ENCODE results near the gene B3GNT9. TPM values are rescaled to one million over a fixed set of nuclear protein-coding genes. Genes with fewer than 3 reads are reported as not detected.

The B3GNT9 gene
- total RNA-seq, 1 donor from 2014 or later = 6.0 TPM

DNA sequence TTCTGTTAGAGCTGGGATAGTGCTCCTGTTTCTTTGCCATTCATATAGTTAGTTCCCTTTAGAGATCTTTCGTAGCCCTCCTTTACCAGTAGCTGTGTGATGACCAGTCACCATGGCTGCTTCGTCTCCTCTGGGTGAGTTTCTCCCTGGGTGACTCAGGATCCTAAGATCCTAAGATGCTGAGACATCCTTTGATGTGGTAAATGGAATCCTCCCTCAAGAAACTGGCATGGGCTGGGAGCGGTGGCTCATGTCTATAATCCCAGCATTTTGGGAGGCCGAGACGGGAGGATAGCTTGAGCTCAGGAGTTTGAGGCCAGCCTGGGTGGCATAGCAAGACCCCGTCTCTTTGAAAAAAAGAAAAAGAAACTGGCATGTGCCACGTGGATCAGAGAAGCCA, 35.2 kb downstream of the B3GNT9 start:
- no peak for DNase-seq (ENCODE audit: low read depth, low spot score)

- no peak for DNase-seq (ENCODE audit: low read depth, low spot score)
Observed at GRCh38 chr16:67114793-67115192, 36.0 kb downstream of the B3GNT9 start.

- no peak for DNase-seq (ENCODE audit: low read depth, low spot score)
Observed at GRCh38 chr16:67112591-67113399, 38.0 kb downstream of the B3GNT9 start.

GRCh38 chr16:67111951-67112444, 38.8 kb downstream of the B3GNT9 start:
- no peak for DNase-seq (ENCODE audit: low read depth, low spot score)

GRCh38 chr16:67109407-67110135, 41.2 kb downstream of the B3GNT9 start, which contains the start of gene PHAF1:
PHAF1 (plus strand) TSS chr16:67109941; CDS start chr16:67110176, 235 bp downstream.
- DNase-seq (ENCODE audit: low read depth, low spot score) = peak; percentile 52

DNA sequence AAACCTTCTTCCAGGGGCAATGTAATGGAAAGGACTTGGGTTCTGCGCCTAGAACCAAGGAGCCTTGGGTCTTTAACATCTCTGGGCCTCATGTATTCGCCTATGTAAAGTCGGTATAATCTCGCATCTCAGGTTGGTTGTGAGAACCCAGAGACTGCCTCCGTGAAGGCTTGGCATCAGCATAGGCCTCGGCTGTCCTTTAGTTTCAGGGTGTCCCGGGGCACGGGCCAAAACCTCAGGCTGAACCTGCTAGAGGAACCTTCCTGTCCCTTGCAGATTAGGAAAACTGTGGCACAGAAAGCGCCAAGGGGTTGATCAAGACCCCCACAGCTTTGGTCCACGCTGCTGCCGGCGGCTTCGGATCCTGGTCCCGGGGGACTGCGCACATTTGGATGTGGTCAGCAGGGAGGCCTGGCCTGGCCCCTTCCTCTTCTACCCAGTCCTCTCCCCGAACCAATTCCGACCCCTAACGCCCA, 41.8 kb downstream of the B3GNT9 start:
- no peak for DNase-seq (ENCODE audit: low read depth, low spot score)

- DNase-seq (ENCODE audit: low read depth, low spot score) = no peak
Observed at GRCh38 chr16:67108489-67108888, 42.3 kb downstream of the B3GNT9 start.

DNA sequence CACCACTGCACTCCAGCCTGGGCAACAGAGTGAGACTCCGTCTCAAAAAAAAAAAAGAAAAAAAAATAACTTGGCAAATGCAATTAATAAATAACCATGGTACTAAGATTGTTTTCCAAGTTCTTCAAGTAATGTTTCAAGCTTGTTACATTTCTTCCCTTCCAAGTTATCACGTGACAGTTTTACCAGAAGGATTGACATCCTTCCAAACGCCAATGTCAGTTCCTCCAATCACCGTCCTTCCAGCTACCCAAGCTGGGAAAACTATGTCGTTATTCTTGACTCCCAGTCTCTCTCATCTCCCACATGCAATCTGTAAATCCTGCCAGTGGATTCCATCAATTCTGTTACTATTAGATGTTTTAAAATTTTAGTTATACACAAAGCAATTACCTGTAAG, 44.9 kb downstream of the B3GNT9 start:
- no peak for DNase-seq (ENCODE audit: low read depth, low spot score)

GRCh38 chr16:67105246-67105645, 45.6 kb downstream of the B3GNT9 start:
- no peak for DNase-seq (ENCODE audit: low read depth, low spot score)

DNA sequence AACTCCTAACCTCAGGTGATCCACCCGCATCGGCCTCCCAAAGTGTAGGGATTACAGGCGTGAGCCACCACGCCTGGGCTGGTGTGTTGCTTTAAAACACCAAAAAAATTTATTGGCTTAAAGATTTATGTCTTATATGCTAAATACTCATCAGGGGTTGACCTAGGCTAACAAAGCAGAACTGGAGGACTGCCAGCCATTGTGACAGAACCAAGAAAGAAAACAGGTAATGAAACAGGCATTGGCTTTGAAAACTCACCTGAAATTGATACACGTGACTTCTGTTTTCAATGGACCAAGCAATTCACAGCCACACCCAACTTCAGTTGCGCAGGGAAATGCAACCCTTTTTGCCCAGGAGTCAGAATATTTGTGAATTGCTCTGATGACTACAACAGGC, 46.0 kb downstream of the B3GNT9 start:
- DNase-seq (ENCODE audit: low read depth, low spot score) = no peak

- no peak for DNase-seq (ENCODE audit: low read depth, low spot score)
Observed at GRCh38 chr16:67104061-67104460, 46.7 kb downstream of the B3GNT9 start.

- no peak for DNase-seq (ENCODE audit: low read depth, low spot score)
Observed at GRCh38 chr16:67101311-67102082, 49.3 kb downstream of the B3GNT9 start.

DNA sequence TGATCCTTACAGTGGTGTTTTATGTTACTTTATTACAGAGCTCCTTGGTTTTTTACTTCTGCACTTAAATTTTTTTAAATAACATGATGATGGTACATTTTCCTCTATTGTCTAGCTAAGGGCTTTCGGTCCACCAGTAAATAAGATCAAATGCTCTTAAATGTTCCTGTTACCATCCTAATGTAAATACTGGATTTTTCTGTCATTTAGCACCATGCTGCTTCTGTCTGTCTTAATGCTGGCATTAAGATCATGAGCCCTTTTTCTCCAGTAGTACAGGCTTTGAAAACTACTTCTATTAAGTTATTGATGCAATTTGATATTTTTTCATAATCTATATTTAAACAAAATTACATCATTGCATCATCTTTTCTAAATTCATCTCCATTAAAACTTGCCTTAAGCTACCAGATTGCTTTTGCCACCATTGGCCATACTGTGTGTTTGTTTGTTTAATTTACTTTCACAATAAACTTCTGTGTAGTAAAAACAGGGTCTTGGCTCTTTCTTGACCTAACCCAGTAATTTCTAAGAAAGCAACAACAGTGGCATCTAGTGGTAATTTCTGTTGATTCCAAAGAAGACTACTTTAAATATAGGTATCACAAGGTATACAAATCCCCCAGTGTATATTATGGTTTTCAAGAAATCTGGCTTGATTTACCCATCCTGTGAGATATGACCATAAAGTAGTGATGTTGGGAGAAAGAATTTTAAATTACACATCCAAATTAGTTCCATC, 50.1 kb downstream of the B3GNT9 start:
- DNase-seq (ENCODE audit: low read depth, low spot score) = no peak

GRCh38 chr16:67098599-67098998, 52.2 kb downstream of the B3GNT9 start:
- DNase-seq (ENCODE audit: low read depth, low spot score) = no peak

Other genes with a start within 250 kb of the B3GNT9 start
- gene CDH16, start 232.1 kb downstream of the B3GNT9 start, total RNA-seq = not detected in 2 replicates
- 0.59 and 0.60 TPM in 2 replicates for gene RRAD, start 225.5 kb downstream of the B3GNT9 start, total RNA-seq
- gene CIAO2B, start 216.6 kb downstream of the B3GNT9 start, total RNA-seq = 159 and 180 TPM in 2 replicates
- gene CES2, start 215.5 kb downstream of the B3GNT9 start, total RNA-seq = 16.1 and 17.1 TPM in 2 replicates
- not detected in 2 replicates for gene CES3, start 189.7 kb downstream of the B3GNT9 start, total RNA-seq
- gene CES4A, start 162.4 kb downstream of the B3GNT9 start, total RNA-seq = 0.59 and 0.85 TPM in 2 replicates
- 86.0 and 148 TPM in 2 replicates for gene CBFB, start 121.8 kb downstream of the B3GNT9 start, total RNA-seq
- 14.2 and 18.3 TPM in 2 replicates for gene PHAF1, start 41.1 kb downstream of the B3GNT9 start, total RNA-seq
- gene TRADD, start 8.9 kb upstream of the B3GNT9 start, total RNA-seq = 12.7 and 18.0 TPM in 2 replicates
- gene FBXL8, start 9.0 kb upstream of the B3GNT9 start, total RNA-seq = 2.9 and 5.9 TPM in 2 replicates
- 0.13 and 0.95 TPM in 2 replicates for gene HSF4, start 13.7 kb upstream of the B3GNT9 start, total RNA-seq
- gene NOL3, start 19.5 kb upstream of the B3GNT9 start, total RNA-seq = 9.1 and 10.6 TPM in 2 replicates
- 11.7 and 12.8 TPM in 2 replicates for gene MATCAP1, start 33.0 kb upstream of the B3GNT9 start, total RNA-seq
- gene EXOC3L1, start 39.1 kb upstream of the B3GNT9 start, total RNA-seq = 1.1 and 2.2 TPM in 2 replicates
- gene E2F4, start 41.2 kb upstream of the B3GNT9 start, total RNA-seq = 68.3 and 82.9 TPM in 2 replicates
- 0.53 and 1.4 TPM in 2 replicates for gene ELMO3, start 48.1 kb upstream of the B3GNT9 start, total RNA-seq
- gene TMEM208, start 76.1 kb upstream of the B3GNT9 start, total RNA-seq = 27.5 and 30.0 TPM in 2 replicates
- 22.1 and 27.0 TPM in 2 replicates for gene FHOD1, start 96.5 kb upstream of the B3GNT9 start, total RNA-seq
- gene SLC9A5, start 98.0 kb upstream of the B3GNT9 start, total RNA-seq = 0.99 and 1.3 TPM in 2 replicates
- 33.2 and 51.5 TPM in 2 replicates for gene PLEKHG4, start 128.5 kb upstream of the B3GNT9 start, total RNA-seq
- 0.28 and 0.33 TPM in 2 replicates for gene KCTD19, start 175.7 kb upstream of the B3GNT9 start, total RNA-seq
- 0.32 and 0.92 TPM in 2 replicates for gene LRRC36, start 175.8 kb upstream of the B3GNT9 start, total RNA-seq
- 0.18 and 0.20 TPM in 2 replicates for gene TPPP3, start 242.5 kb upstream of the B3GNT9 start, total RNA-seq